IPS-15b (cell line): ENCODE measurements around the gene GLIPR1.
"Not testable (repeated sequence)": the region's sequence is repeated elsewhere in the genome, so short reads cannot be mapped to it uniquely, and the experiment has no call there.

ENCODE experiments used
- H3K27me3 ChIP-seq: one replicate; pipeline ENCODE4 v1.6.1; 2013; ENCODE audit warnings: low read length; ENCODE audit not compliant: control insufficient read depth, insufficient read depth
- H3K36me3 ChIP-seq: one replicate; pipeline ENCODE4 v1.6.1; 2013; ENCODE audit warnings: low read length; ENCODE audit not compliant: control insufficient read depth, insufficient read depth
- H3K4me1 ChIP-seq: one replicate; pipeline ENCODE4 v1.6.1; 2013; ENCODE audit warnings: mild to moderate bottlenecking, low read length; ENCODE audit not compliant: control insufficient read depth, insufficient read depth
- H3K4me3 ChIP-seq: one replicate; pipeline ENCODE4 v1.5.1; 2013; ENCODE audit warnings: low read depth, low read length
- H3K9ac ChIP-seq: one replicate; pipeline ENCODE4 v1.6.1; 2013; ENCODE audit warnings: low read depth, mild to moderate bottlenecking, low read length
- H3K9me3 ChIP-seq: one replicate; pipeline ENCODE4 v1.6.1; 2013; ENCODE audit warnings: mild to moderate bottlenecking, low read length; ENCODE audit not compliant: control insufficient read depth, insufficient read depth

Gene GLIPR1

DNA sequence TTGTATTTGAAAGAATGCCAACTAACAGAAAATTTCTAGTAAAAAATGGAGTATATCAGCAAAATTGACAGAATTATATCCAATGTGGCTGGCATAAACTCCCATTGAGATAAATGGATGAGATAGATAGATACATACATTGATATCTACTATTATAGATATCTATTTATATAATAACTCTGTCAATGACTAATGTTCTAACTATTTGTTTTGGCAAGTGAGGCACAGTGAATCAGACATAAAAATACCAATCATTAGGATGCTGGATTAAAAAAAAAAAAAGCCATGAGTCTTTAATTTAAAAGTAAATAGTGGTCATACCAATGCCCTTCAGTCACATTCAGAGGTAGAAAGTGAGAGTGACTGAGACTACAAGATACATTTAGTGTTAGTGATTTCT is 33.7 kb upstream of the GLIPR1 start:
- no peaks in the 10 kb centered on the region for H3K36me3 ChIP-seq
- H3K4me3 ChIP-seq = no peak overlapping the region
- no peak overlapping the region for H3K9ac ChIP-seq
- no peaks in the 10 kb centered on the region for H3K27me3 ChIP-seq
- H3K4me1 ChIP-seq = no peaks in the 10 kb centered on the region
- H3K9me3 ChIP-seq = no peaks in the 10 kb centered on the region

DNA sequence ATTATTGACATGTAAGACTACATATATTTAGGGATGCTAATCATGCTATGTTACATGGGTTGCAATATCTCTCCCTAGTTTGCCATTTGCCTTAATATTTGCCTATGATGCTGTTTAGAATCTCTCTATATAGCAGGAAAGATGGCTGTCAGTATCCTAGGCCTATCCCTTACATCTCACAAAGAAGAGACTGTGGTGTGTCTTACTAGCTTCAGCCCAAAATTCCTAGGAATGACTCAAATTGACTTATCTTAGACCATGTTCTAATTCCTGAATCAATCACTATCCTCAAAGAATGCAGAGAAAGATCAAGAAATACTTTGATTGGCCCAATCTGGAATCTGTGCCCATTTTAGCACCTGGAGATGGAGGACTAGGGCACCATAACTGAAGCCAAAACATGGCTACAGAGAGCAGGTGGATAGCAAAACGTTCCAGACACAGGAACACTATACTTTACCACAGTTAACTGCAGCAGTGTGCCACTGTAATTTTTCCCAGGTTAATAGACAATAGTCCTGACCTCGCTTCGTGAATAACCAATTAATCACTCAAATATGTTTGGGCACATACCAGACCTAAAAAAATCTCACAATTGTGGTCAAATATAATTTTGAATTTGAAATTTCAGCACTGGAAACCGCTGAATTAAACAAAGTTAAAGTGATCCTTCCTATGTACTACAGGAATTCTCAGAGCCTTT is 32.7 kb upstream of the GLIPR1 start:
- no peak overlapping the region for H3K9ac ChIP-seq
- no peaks in the 10 kb centered on the region for H3K4me1 ChIP-seq
- H3K27me3 ChIP-seq = no peaks in the 10 kb centered on the region

DNA sequence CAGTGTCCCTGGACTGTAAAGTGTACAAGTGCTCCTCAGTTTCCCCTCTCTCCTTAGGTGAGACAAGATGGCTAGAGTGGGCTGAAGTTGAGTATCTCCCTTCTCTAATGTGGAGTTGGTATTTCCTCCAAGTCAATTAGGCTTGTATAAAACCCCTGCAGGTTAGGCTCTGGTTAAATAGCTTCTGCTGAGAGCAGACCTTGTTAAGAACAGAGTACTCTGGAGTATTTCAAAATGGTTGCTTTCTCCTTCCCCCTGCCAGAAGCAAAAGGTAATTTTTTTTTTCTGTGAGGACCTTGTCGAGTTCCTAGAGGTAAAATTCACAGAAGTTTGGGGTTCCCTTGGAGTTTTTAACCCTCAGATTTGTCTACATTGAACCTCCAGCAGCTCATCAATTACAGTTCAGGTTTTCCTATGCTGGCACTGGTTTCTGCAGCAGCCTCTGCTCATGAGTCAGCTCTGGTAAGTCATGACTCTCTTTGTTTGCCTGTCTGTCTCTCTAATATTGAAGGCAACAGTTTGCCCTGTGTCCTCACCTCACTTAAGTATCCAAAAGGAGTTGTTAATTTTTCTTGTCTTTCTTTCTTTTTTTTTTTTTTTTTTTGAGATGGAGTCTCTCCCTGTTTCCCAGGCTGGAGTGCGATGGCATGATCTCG is 27.8 kb upstream of the GLIPR1 start:
- H3K27me3 ChIP-seq = no peaks in the 10 kb centered on the region
- peaks cover 3% of the 10 kb centered on the region for H3K9me3 ChIP-seq
- no peaks in the 10 kb centered on the region for H3K36me3 ChIP-seq
- H3K4me1 ChIP-seq = no peaks in the 10 kb centered on the region
- H3K4me3 ChIP-seq = no peak overlapping the region
- H3K9ac ChIP-seq = no peak overlapping the region

More for the DNA sequence above, 32.7 kb upstream of the GLIPR1 start:
- no peak overlapping the region for H3K4me3 ChIP-seq
- no peaks in the 10 kb centered on the region for H3K36me3 ChIP-seq
- no peaks in the 10 kb centered on the region for H3K9me3 ChIP-seq

DNA sequence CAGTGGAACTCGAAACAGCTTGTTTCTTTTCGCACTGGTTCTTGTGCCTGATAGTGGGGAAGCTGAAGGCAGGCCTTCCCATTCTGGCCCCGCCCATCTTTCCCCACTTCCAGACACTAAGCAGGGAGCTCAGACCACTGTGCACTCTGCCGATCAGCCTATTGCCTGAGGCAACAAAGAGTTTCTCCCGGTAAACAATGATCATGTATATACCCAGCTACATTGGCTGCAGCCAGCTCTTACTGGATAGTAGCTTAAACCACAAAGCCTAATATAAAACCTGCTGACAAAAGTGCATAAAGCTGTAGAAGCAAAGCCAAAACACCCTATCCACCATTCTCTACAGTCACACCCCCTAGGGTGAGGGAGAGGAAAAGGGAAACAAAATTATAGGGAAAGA is 24.7 kb upstream of the GLIPR1 start:
- no peaks in the 10 kb centered on the region for H3K36me3 ChIP-seq
- no peak overlapping the region for H3K4me3 ChIP-seq
- H3K9ac ChIP-seq = no peak overlapping the region
- H3K4me1 ChIP-seq = no peaks in the 10 kb centered on the region
- peaks cover 3% of the 10 kb centered on the region for H3K9me3 ChIP-seq
- no peaks in the 10 kb centered on the region for H3K27me3 ChIP-seq

DNA sequence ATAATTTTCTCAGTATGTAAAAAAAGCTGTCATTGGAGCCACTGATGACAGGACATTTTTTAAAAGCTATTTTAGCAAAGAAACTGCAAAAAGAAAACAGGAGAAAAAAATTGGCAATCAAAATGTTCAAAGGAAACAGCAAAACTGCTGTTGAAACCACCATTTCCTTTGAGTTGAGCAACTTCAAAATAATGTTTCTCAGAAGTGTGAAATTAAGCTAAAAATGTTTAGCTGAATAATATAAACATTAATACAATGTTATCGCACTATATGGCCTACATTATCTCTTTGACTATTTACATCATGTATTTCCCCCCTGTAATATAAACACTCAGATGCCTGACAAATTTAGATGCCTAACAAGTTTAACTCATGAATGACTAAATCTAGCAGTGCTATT is 23.4 kb upstream of the GLIPR1 start:
- Histone ChIP-seq H3K27me3 (no peaks in the 10 kb centered on the region), H3K9me3 (peaks cover 3% of the 10 kb centered on the region), H3K4me1 (no peaks in the 10 kb centered on the region), H3K9ac (no peak overlapping the region), H3K4me3 (no peak overlapping the region), H3K36me3 (no peaks in the 10 kb centered on the region)

DNA sequence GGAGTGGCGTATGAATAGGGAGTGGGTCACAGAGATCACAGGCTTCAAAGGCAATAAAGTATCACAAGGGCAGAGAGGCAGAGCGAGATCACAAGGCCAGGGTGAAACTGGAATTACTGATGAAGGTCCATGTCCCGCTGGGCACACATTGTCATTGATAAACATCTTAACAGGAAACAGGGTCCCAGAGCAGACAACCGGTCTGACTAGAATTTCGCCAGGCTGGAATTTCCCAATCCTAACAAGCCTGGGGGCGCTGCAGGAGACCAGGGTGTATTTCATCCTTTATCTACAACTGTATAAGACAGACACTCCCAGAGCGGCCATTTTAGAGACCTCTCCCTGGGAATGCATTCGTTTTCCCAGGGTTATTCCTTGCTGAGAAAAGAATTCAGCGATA is 22.7 kb upstream of the GLIPR1 start:
- not testable (repeated sequence) for H3K9me3 ChIP-seq, H3K4me1 ChIP-seq, H3K36me3 ChIP-seq, H3K4me3 ChIP-seq, H3K9ac ChIP-seq, H3K27me3 ChIP-seq

DNA sequence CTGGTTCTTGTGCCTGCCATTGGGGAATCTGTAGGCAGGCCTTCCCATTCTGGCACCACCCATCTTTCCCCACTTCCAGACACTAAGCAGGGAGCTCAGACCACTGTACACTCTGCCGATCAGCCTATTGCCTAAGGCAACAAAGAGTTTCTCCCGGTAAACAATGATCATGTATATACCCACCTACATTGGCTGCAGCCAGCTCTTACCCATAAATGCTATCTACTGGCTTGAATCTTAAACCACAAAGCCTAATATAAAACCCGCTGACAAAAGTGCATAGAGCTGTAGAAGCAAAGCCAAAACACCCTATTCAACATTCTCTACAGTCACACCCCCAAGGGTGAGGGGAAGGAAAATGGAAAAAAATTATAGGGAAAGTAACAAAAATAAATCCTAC is 20.8 kb upstream of the GLIPR1 start:
- H3K27me3 ChIP-seq = no peaks in the 10 kb centered on the region
- no peak overlapping the region for H3K9ac ChIP-seq
- no peak overlapping the region for H3K4me3 ChIP-seq
- H3K4me1 ChIP-seq = no peaks in the 10 kb centered on the region
- peaks cover 3% of the 10 kb centered on the region for H3K9me3 ChIP-seq
- H3K36me3 ChIP-seq = no peaks in the 10 kb centered on the region

DNA sequence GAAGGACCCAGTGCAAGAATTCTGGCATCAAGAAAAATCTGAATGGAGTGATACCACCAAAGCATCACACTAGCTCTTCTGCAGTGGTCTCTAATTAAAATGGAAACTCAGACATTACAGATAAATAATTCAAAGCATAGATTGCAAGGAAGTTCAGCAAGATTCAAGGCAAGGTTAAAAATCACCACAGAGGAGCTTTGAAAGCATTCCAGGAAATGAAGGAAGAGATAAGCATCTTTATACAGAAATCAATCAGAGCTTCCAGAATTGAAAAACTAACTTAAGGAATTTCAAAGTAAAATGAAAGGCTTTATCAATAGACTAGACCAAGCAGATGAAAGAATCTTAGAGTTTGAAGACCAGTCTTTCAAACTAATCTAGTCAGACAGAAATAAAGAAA is 20.4 kb upstream of the GLIPR1 start:
- Histone ChIP-seq H3K4me1 (no peaks in the 10 kb centered on the region), H3K36me3 (no peaks in the 10 kb centered on the region), H3K4me3 (no peak overlapping the region), H3K9me3 (peaks cover 3% of the 10 kb centered on the region), H3K27me3 (no peaks in the 10 kb centered on the region), H3K9ac (no peak overlapping the region)

DNA sequence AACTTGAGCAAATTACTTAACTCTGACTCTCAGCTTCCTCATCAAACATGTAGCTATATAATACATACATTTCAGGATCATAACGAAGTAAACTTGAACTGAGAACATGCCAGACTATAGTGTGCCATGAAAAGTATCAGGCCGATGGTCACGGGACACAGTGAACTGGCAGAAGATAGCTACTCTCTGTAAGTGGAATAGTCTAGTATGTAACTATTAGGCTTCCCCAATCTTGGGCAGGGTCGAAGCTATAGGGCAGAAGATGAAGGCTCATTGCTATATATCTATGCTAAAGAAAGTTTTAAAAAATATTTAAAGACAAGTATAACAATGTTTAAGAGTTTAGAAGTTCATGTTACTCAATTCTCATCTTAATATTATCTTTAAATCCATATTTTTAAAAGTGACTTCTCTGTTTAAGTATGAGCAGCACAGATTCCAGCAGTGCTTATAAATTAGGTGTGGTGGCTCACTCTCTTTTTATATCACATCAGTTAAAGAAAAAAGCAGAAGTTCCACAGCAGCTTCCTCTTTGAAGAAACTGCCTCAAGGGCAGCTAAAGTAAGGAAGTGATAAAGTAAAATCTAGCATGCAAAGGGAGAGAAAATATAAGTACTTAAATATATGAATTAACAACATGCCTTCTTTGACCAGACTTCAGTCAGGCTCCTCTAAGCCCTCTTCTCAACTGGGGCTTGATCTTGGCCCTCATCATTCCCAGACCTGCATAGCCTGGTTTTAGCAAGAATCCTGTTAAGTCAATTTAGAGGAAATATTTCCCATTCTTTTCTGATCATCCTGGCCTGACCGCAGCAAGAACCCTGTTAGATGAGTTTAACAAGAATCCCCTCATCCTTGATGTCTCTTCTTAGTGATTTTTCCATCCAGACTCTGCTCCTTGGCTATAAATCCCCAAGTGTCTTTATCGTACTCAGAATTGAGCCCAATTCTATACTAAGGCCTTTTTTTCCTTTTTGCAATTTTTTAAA is 8.4 kb upstream of the GLIPR1 start:
- Histone ChIP-seq H3K4me1 (peaks cover 3% of the 10 kb centered on the region), H3K27me3 (no peaks in the 10 kb centered on the region), H3K4me3 (no peak overlapping the region), H3K9ac (no peak overlapping the region), H3K9me3 (no peaks in the 10 kb centered on the region), H3K36me3 (no peaks in the 10 kb centered on the region)

DNA sequence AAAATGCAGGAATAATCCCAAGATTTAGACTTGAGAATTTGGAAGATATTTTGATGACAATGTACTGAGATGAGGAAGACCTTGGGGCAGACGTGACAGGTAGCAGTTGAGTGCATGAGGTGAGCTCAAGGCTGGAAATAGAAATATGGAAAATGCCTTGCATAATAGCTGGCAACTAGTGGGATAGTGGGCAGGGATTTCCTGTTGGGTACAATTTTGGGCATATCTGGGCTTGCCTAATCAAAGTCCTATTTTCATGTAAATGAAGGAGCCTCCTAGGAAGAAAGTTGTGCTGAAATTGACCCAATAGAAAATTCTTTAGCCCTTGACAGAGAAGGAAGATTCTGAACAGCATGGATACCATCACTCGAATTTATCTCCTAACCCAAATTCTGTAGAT is 6.4 kb upstream of the GLIPR1 start:
- no peaks in the 10 kb centered on the region for H3K9me3 ChIP-seq
- no peaks in the 10 kb centered on the region for H3K27me3 ChIP-seq
- no peak overlapping the region for H3K4me3 ChIP-seq
- no peaks in the 10 kb centered on the region for H3K36me3 ChIP-seq
- peaks cover 3% of the 10 kb centered on the region for H3K4me1 ChIP-seq
- no peak overlapping the region for H3K9ac ChIP-seq

DNA sequence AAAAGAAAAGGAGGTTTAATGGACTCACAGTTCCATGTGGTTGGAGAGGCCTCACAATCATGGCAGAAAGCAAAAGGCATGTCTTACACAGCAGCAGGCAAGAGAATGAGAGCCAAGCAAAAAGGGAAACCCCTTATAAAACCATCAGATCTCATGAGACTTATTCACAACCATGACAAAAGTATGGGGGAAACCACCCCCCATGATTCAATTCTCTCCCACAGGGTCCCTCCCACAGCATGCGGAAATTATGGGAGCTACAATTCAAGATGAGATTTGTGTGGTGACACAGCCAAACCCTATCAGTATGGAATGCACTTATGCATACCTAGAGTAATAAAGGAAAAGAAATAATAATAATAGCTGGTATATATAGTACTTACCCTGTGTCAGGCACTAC is 4.5 kb upstream of the GLIPR1 start:
- Histone ChIP-seq H3K36me3 (no peaks in the 10 kb centered on the region), H3K4me1 (peaks cover 3% of the 10 kb centered on the region), H3K9me3 (no peaks in the 10 kb centered on the region), H3K27me3 (no peaks in the 10 kb centered on the region), H3K9ac (no peak overlapping the region), H3K4me3 (no peak overlapping the region)
